Measurements from ENCODE around the gene BACH2. TPM values are rescaled to one million over a fixed set of nuclear protein-coding genes. Genes with fewer than 3 reads are reported as not detected.

Gene BACH2
- total and polyA plus RNA-seq, 10 of the 15 experiments (the other 5 are each of a cell fraction or from before 2014, with no cell fraction given), result 0.03 to 0.28 (median 0.04) TPM; not detected in 3

DNA sequence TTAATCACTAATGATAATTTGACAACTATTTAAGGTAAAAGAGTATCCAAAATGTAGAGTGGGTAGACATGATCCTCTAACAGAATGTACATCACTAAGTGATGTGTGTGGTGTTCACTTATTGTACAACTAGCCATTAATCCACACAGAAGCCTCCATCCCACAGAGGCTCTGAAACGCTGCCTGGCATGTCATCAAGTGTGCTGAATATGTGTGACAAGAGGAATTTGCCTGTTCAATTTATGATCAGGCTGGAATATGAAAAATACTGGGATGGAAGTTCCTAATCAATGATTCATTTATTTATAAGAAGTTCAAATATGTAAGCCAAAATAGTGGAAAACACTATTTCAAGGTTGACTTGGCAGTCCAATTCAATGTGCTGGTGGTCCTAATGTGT, 72.4 kb downstream of the BACH2 start:
- SMC1A ChIA-PET (ENCODE audit: uncharacterized antibody, unreplicated experiment), result no interaction called here
- Histone ChIP-seq H4K20me1 (ENCODE audit: control insufficient read depth, insufficient read depth) (no peaks in the 10 kb centered on the region), H3K36me3 (ENCODE audit: control insufficient read depth in 2 of 2, insufficient read depth in 2 of 2, low read length in 1 of 2) (no peaks in the 10 kb centered on the region), H3K4me1 (ENCODE audit: control insufficient read depth, insufficient read depth, low read length) (no peaks in the 10 kb centered on the region), H3K4me2 (ENCODE audit: control insufficient read depth, insufficient read depth) (no peak overlapping the region), H3K79me2 (ENCODE audit: control insufficient read depth, insufficient read depth, low read length) (no peaks in the 10 kb centered on the region), H3K27me3 (replicated peaks in 1 of 2; ENCODE audit: control insufficient read depth in 2 of 2, insufficient read depth in 2 of 2, low read length in 1 of 2) (no peaks in the 10 kb centered on the region; a peak in 1 of 4 replicates), H3K4me3 (no peak overlapping the region), H3K9me3 (replicated peaks; ENCODE audit: control insufficient read depth, insufficient read depth, low read length) (peaks cover 2% of the 10 kb centered on the region; the same call in 1 of the 3 replicates), H2AFZ (ENCODE audit: control insufficient read depth, low read depth, low read length) (no peak overlapping the region), H3K9ac (ENCODE audit: control insufficient read depth, insufficient read depth, low read length) (no peak overlapping the region), H3K27ac (ENCODE audit: control insufficient read depth, insufficient read depth) (no peak overlapping the region)
- WGBS (ENCODE audit: insufficient coverage, insufficient replicate concordance, low lambda C conversion rate, missing lambda C conversion rate), result 0% methylated on average over 1 of the region's 1 CpG
- no peak for FAIRE-seq
- no peak for ATAC-seq
- in situ Hi-C loops (cut with MboI) (no loop called here), intact Hi-C loops (cut with micrococcal nuclease; ENCODE audit: unreplicated experiment) (no loop called here)
- no TSS peak for BruUV-seq (replicated peaks)
- RAD21 ChIA-PET (ENCODE audit: unreplicated experiment), result no interaction called here
- TF ChIP-seq TARDBP (IDR thresholded peaks at IDR 0.05; ENCODE audit: borderline replicate concordance) (no peak), KDM1A (IDR thresholded peaks at IDR 0.05; ENCODE audit: borderline replicate concordance) (no peak), BCL11A (IDR thresholded peaks at IDR 0.05; ENCODE audit: low read depth, low read length) (no peak), ZZZ3 (IDR thresholded peaks at IDR 0.05; ENCODE audit: control insufficient read depth, insufficient read length, low read depth) (no peak), SMC3 (IDR thresholded peaks at IDR 0.05; ENCODE audit: borderline replicate concordance, low read length) (no peak), RFX5 (IDR thresholded peaks at IDR 0.05; ENCODE audit: low read depth, low read length) (no peak), CHD1 (IDR thresholded peaks at IDR 0.05; ENCODE audit: low read depth, low read length) (no peak), PAX8 (IDR thresholded peaks at IDR 0.05) (no peak), FOXM1 (IDR thresholded peaks at IDR 0.05; ENCODE audit: low read depth, low read length) (no peak), CHD2 (IDR thresholded peaks at IDR 0.05; ENCODE audit: borderline replicate concordance, low read depth, low read length) (no peak)
- TF ChIP-seq, protein P1, sequence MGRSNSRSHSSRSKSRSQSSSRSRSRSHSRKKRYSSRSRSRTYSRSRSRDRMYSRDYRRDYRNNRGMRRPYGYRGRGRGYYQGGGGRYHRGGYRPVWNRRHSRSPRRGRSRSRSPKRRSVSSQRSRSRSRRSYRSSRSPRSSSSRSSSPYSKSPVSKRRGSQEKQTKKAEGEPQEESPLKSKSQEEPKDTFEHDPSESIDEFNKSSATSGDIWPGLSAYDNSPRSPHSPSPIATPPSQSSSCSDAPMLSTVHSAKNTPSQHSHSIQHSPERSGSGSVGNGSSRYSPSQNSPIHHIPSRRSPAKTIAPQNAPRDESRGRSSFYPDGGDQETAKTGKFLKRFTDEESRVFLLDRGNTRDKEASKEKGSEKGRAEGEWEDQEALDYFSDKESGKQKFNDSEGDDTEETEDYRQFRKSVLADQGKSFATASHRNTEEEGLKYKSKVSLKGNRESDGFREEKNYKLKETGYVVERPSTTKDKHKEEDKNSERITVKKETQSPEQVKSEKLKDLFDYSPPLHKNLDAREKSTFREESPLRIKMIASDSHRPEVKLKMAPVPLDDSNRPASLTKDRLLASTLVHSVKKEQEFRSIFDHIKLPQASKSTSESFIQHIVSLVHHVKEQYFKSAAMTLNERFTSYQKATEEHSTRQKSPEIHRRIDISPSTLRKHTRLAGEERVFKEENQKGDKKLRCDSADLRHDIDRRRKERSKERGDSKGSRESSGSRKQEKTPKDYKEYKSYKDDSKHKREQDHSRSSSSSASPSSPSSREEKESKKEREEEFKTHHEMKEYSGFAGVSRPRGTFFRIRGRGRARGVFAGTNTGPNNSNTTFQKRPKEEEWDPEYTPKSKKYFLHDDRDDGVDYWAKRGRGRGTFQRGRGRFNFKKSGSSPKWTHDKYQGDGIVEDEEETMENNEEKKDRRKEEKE (IDR thresholded peaks at IDR 0.05), result no peak
- TF ChIP-seq, protein P2, sequence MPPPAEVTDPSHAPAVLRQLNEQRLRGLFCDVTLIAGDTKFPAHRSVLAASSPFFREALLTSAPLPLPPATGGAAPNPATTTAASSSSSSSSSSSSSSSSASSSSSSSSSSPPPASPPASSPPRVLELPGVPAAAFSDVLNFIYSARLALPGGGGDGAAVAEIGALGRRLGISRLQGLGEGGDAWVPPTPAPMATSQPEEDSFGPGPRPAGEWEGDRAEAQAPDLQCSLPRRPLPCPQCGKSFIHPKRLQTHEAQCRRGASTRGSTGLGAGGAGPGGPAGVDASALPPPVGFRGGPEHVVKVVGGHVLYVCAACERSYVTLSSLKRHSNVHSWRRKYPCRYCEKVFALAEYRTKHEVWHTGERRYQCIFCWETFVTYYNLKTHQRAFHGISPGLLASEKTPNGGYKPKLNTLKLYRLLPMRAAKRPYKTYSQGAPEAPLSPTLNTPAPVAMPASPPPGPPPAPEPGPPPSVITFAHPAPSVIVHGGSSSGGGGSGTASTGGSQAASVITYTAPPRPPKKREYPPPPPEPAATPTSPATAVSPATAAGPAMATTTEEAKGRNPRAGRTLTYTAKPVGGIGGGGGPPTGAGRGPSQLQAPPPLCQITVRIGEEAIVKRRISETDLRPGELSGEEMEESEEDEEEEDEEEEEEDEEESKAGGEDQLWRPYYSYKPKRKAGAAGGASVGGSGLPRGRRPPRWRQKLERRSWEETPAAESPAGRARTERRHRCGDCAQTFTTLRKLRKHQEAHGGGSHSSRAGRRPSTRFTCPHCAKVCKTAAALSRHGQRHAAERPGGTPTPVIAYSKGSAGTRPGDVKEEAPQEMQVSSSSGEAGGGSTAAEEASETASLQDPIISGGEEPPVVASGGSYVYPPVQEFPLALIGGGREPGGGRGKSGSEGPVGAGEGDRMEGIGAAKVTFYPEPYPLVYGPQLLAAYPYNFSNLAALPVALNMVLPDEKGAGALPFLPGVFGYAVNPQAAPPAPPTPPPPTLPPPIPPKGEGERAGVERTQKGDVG (CRISPR knock-in tag; IDR thresholded peaks at IDR 0.05), result no peak
- TF ChIP-seq, protein P3, sequence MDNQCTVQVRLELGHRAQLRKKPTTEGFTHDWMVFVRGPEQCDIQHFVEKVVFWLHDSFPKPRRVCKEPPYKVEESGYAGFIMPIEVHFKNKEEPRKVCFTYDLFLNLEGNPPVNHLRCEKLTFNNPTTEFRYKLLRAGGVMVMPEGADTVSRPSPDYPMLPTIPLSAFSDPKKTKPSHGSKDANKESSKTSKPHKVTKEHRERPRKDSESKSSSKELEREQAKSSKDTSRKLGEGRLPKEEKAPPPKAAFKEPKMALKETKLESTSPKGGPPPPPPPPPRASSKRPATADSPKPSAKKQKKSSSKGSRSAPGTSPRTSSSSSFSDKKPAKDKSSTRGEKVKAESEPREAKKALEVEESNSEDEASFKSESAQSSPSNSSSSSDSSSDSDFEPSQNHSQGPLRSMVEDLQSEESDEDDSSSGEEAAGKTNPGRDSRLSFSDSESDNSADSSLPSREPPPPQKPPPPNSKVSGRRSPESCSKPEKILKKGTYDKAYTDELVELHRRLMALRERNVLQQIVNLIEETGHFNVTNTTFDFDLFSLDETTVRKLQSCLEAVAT (IDR thresholded peaks at IDR 0.05), result no peak
- POLR2A ChIA-PET, result no interaction called here
- CTCF ChIA-PET, result interaction anchor here (1.1 kb wide), 1 partner anchor 253 kb away, joined by 3 read pairs; no protein-coding TSS in a partner anchor
- no peak for DNase-seq (ENCODE audit: low read depth, low spot score)
